ENCODE data around the gene SHD. TPM values are rescaled to one million over a fixed set of nuclear protein-coding genes. Genes with fewer than 3 reads are reported as not detected.
"Not testable (repeated sequence)": the region's sequence is repeated elsewhere in the genome, so short reads cannot be mapped to it uniquely, and the experiment has no call there.

SHD gene
- total RNA-seq, 1 donor from 2014 or later: 4.8 TPM

GRCh38 chr19:4326215-4326836, 47.3 kb downstream of the SHD start:
- no peak overlapping the region for H3K27ac Mint-ChIP-seq
- peak overlapping the region; percentile 52 for H3K4me3 Mint-ChIP-seq
- H3K27me3 Mint-ChIP-seq (ENCODE audit: low read depth): peaks cover 8% of the 10 kb centered on the region
- no peak for TF ChIP-seq CTCF (IDR thresholded peaks at IDR 0.05; ENCODE audit: unreplicated experiment)
- H3K36me3 Mint-ChIP-seq: peaks cover 9% of the 10 kb centered on the region
- H3K4me1 Mint-ChIP-seq: peaks cover 18% of the 10 kb centered on the region
- no peak for DNase-seq (ENCODE audit: low spot score in 2 of 2, unreplicated experiment in 2 of 2)
- H3K9me3 Mint-ChIP-seq: no peaks in the 10 kb centered on the region

GRCh38 chr19:4326837-4327251, 47.8 kb downstream of the SHD start:
- Mint-ChIP-seq H3K9me3 (no peaks in the 10 kb centered on the region), H3K36me3 (peaks cover 9% of the 10 kb centered on the region), H3K4me1 (peaks cover 18% of the 10 kb centered on the region), H3K4me3 (peak overlapping the region; percentile 70), H3K27ac (peak overlapping the region; percentile 16), H3K27me3 (ENCODE audit: low read depth) (peaks cover 8% of the 10 kb centered on the region)
- TF ChIP-seq CTCF (IDR thresholded peaks at IDR 0.05; ENCODE audit: unreplicated experiment): no peak
- no peak for DNase-seq (ENCODE audit: low spot score in 2 of 2, unreplicated experiment in 2 of 2)

DNA sequence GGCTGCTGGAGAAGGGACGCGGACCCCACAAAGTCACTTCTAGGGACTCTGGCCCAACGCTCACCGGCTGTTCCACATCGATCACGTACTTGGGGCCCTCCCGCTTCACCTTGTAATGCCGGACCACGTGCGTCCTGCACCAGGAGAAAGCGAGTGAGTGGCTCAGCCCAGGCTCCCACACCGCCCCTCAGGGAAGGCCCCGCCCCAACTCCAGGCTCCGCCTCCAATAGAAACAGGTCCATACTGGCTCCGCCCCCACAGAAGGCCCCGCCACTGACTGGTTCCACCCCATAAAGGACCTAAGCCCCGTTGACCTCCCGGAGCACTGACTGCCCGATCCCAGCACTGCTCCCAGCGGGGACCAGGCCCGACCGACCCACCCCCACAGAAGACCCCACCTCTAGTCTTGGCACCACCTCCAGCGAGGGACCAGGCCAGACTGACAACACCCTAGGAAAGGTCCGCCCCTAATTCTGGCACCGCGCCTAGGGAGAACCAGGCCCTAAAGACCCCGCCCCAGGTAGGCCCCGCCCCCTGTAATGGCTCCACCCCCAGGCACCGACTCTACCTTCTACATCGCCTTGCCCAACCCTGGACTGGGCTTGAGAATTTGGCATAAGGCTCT, 48.3 kb downstream of the SHD start:
- H3K4me3 Mint-ChIP-seq: peak overlapping the region; percentile 70
- H3K27ac Mint-ChIP-seq: peak overlapping the region; percentile 88
- TF ChIP-seq CTCF (IDR thresholded peaks at IDR 0.05; ENCODE audit: unreplicated experiment): no peak
- H3K4me1 Mint-ChIP-seq: peaks cover 18% of the 10 kb centered on the region
- H3K36me3 Mint-ChIP-seq: peaks cover 9% of the 10 kb centered on the region
- H3K27me3 Mint-ChIP-seq (ENCODE audit: low read depth): peaks cover 8% of the 10 kb centered on the region
- peak; percentile 71 to 85 for DNase-seq (ENCODE audit: low spot score in 2 of 2, unreplicated experiment in 2 of 2)
- no peaks in the 10 kb centered on the region for H3K9me3 Mint-ChIP-seq

DNA sequence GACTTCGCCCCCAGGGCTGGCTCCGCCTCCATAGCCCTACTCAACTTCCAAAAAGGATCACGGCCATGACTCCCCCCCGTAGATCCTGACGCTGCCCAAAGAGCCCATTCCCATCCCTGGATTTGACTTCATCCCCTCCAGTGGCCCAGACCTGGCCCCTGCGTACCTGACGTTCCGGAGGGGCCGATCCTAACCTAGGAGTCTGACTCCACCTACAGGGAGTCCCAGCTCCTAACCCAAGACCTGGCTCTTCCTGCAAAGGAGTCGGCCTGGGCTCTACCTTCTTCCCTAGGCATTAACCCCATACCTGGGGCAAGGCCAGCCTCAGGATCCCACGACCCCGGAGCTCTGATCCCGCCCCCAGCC, 48.8 kb downstream of the SHD start:
- DNase-seq (ENCODE audit: low spot score in 2 of 2, unreplicated experiment in 2 of 2): no peak
- Mint-ChIP-seq H3K9me3 (no peaks in the 10 kb centered on the region), H3K27ac (peak overlapping the region; percentile 88), H3K36me3 (peaks cover 9% of the 10 kb centered on the region), H3K4me1 (peaks cover 18% of the 10 kb centered on the region), H3K27me3 (ENCODE audit: low read depth) (peaks cover 8% of the 10 kb centered on the region), H3K4me3 (peak overlapping the region; percentile 70)
- TF ChIP-seq CTCF (IDR thresholded peaks at IDR 0.05; ENCODE audit: unreplicated experiment): no peak

DNA sequence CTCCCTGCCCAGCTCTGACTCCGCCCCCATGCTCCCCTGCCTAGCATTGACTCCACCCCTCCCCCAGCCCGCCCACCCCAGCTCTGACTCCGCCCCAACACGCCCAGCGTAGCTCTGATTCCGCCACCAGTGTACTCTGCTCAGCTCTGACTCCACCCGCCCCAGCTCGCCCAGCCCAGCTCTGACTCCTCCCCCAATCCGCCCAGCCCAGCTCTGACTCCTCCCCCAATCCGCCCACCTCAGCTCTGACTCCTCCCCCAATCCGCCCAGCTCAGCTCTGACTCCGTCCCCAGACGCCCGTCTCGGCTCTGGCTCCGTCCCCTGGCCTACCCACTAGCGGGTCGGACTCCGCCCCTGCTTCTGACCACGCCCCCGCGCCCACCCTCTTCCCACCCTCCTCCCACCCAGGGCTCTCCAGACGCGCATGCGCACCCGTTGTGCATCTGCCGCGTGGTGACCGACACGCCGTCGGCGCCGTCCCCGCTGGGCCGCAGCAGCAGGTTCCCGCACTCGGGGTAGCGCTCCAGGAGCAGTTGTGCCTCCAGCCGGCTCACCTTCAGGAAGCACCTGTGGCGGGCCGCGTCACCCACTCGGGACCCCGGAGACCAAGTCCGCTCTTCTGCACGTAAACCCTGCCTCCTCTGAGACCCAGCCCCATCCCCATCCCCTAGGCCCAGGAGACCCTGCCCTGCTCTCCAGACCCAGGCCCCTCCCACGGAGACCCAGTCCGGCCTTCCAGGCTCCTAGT, 49.4 kb downstream of the SHD start:
- H3K36me3 Mint-ChIP-seq: peaks cover 9% of the 10 kb centered on the region
- peaks cover 18% of the 10 kb centered on the region for H3K4me1 Mint-ChIP-seq
- H3K27ac Mint-ChIP-seq: peak overlapping the region; percentile 85
- H3K27me3 Mint-ChIP-seq (ENCODE audit: low read depth): peaks cover 8% of the 10 kb centered on the region
- H3K4me3 Mint-ChIP-seq: peak overlapping the region; percentile 70
- no peaks in the 10 kb centered on the region for H3K9me3 Mint-ChIP-seq
- no peak for TF ChIP-seq CTCF (IDR thresholded peaks at IDR 0.05; ENCODE audit: unreplicated experiment)
- peak; percentile 96 to 98 for DNase-seq (ENCODE audit: low spot score in 2 of 2, unreplicated experiment in 2 of 2)

GRCh38 chr19:4328991-4329681, 50.1 kb downstream of the SHD start:
- not testable (repeated sequence) for H3K36me3 Mint-ChIP-seq; H3K27me3 Mint-ChIP-seq (ENCODE audit: low read depth); H3K9me3 Mint-ChIP-seq; DNase-seq (ENCODE audit: low spot score in 2 of 2, unreplicated experiment in 2 of 2)
- H3K27ac Mint-ChIP-seq: peak overlapping the region; percentile 85
- peaks cover 18% of the 10 kb centered on the region for H3K4me1 Mint-ChIP-seq
- H3K4me3 Mint-ChIP-seq: peak overlapping the region; percentile 70

Measured in mesothelial cell of epicardium (in vitro differentiated cells).